Muscle of leg (tissue), 11 donors: ENCODE data around the gene ACTN1. TPM values are rescaled to one million over a fixed set of nuclear protein-coding genes. Genes with fewer than 3 reads are reported as not detected.
A peak's percentile ranks its signal among the peaks of the same experiment; 100 is the strongest.

Experiments
- DNase-seq: peaks from one replicate; pipeline ENCODE4 v3.0.0; 2013
- H3K27ac ChIP-seq: one replicate; pipeline ENCODE4 v1.5.1; 2013; ENCODE audit warnings: mild to moderate bottlenecking, low read length, control low read depth
- H3K27me3 ChIP-seq: one replicate; pipeline ENCODE4 v1.6.1; 2013; ENCODE audit warnings: low read length; ENCODE audit not compliant: control insufficient read depth, insufficient read depth
- H3K36me3 ChIP-seq: one replicate; pipeline ENCODE4 v1.6.1; 2013; ENCODE audit warnings: low read length; ENCODE audit not compliant: control insufficient read depth, insufficient read depth
- H3K4me1 ChIP-seq: one replicate; pipeline ENCODE4 v1.6.1; 2013; ENCODE audit warnings: low read length; ENCODE audit not compliant: control insufficient read depth, insufficient read depth
- H3K4me3 ChIP-seq: one replicate; pipeline ENCODE4 v1.5.1; 2013; ENCODE audit warnings: low read length, control low read depth
- H3K9me3 ChIP-seq: replicated peaks from 2 replicates; pipeline ENCODE4 v1.6.1; 2013; ENCODE audit warnings: low read depth, low read length; ENCODE audit not compliant: control insufficient read depth
- WGBS: methylation state at CpG from one replicate; pipeline ENCODE4 v1.1.5; 2013; ENCODE audit warnings: missing lambda C conversion rate; ENCODE audit not compliant: insufficient coverage; 5-methylcytosine and 5-hydroxymethylcytosine counted together
- polyA plus RNA-seq, 8 donors: library from polyadenylated mRNA; unstranded; fragments of 120-200 nt; gene quantifications; one replicate each; pipeline versions ENCODE4 v1.2.1 to v1.2.3, GENCODE V29; 2013; ENCODE audit warnings: inconsistent platforms in 1 of 8, low replicate concordance in 1 of 8; ENCODE audit not compliant: insufficient read length in 8 of 8, insufficient read depth in 1 of 8
- total RNA-seq: library from RNA; stranded (reverse); fragments of 120-200 nt; gene quantifications from one replicate; pipeline ENCODE4 v1.2.4, GENCODE V29; 2013

Gene ACTN1
- total and polyA plus RNA-seq, 9 donors, result 30.3 to 58.5 (median 48.5) TPM

- no peaks in the 10 kb centered on the region for H3K36me3 ChIP-seq
- no peaks in the 10 kb centered on the region for H3K9me3 ChIP-seq
- 5% methylated on average over 11 of the region's 19 CpGs for WGBS
- no peaks in the 10 kb centered on the region for H3K27me3 ChIP-seq
- H3K4me1 ChIP-seq, result peaks cover 9% of the 10 kb centered on the region
- peak; percentile 90 for DNase-seq
- H3K4me3 ChIP-seq, result peak overlapping the region; percentile 50
- peak overlapping the region; percentile 80 for H3K27ac ChIP-seq
Observed at GRCh38 chr14:68843471-68844209, 135.5 kb downstream of the ACTN1 start.

- Histone ChIP-seq H3K9me3 (peaks cover 5% of the 10 kb centered on the region), H3K4me3 (no peak overlapping the region), H3K27ac (no peak overlapping the region), H3K36me3 (no peaks in the 10 kb centered on the region), H3K27me3 (no peaks in the 10 kb centered on the region), H3K4me1 (peaks cover 9% of the 10 kb centered on the region)
- WGBS, result no CpG with 5 or more reads among the region's 5 CpGs
- DNase-seq, result no peak
Observed at GRCh38 chr14:68842298-68842697, 136.8 kb downstream of the ACTN1 start.

GRCh38 chr14:68841016-68841809 lies 137.9 kb downstream of the ACTN1 start:
- no peak for DNase-seq
- H3K4me1 ChIP-seq, result peaks cover 9% of the 10 kb centered on the region
- no peak overlapping the region for H3K27ac ChIP-seq
- H3K9me3 ChIP-seq, result peaks cover 8% of the 10 kb centered on the region
- H3K4me3 ChIP-seq, result no peak overlapping the region
- no peaks in the 10 kb centered on the region for H3K36me3 ChIP-seq
- WGBS, result 57% methylated on average over 1 of the region's 6 CpGs
- H3K27me3 ChIP-seq, result no peaks in the 10 kb centered on the region

GRCh38 chr14:68840454-68840853 lies 138.6 kb downstream of the ACTN1 start:
- Histone ChIP-seq H3K36me3 (no peaks in the 10 kb centered on the region), H3K27me3 (no peaks in the 10 kb centered on the region), H3K9me3 (peaks cover 13% of the 10 kb centered on the region), H3K27ac (no peak overlapping the region), H3K4me1 (peaks cover 9% of the 10 kb centered on the region), H3K4me3 (no peak overlapping the region)
- DNase-seq, result no peak
- WGBS, result no CpG with 5 or more reads among the region's 2 CpGs

GRCh38 chr14:68836082-68836481 lies 143.0 kb downstream of the ACTN1 start:
- Histone ChIP-seq H3K9me3 (peaks cover 16% of the 10 kb centered on the region), H3K4me3 (no peak overlapping the region), H3K27me3 (no peaks in the 10 kb centered on the region), H3K4me1 (no peaks in the 10 kb centered on the region), H3K36me3 (no peaks in the 10 kb centered on the region), H3K27ac (no peak overlapping the region)
- no peak for DNase-seq
- no CpG with 5 or more reads among the region's 1 CpG for WGBS

- peaks cover 16% of the 10 kb centered on the region for H3K9me3 ChIP-seq
Observed at GRCh38 chr14:68834816-68835215, 144.3 kb downstream of the ACTN1 start.

GRCh38 chr14:68828698-68829097 lies 150.4 kb downstream of the ACTN1 start:
- no peaks in the 10 kb centered on the region for H3K36me3 ChIP-seq
- H3K9me3 ChIP-seq, result peaks cover 2% of the 10 kb centered on the region
- no peak overlapping the region for H3K4me3 ChIP-seq
- H3K27ac ChIP-seq, result no peak overlapping the region
- no peaks in the 10 kb centered on the region for H3K27me3 ChIP-seq
- DNase-seq, result peak; percentile 76
- H3K4me1 ChIP-seq, result peaks cover 9% of the 10 kb centered on the region

More at GRCh38 chr14:68834816-68835215, 144.3 kb downstream of the ACTN1 start:
- Histone ChIP-seq H3K27me3 (no peaks in the 10 kb centered on the region), H3K4me1 (no peaks in the 10 kb centered on the region), H3K4me3 (no peak overlapping the region), H3K27ac (no peak overlapping the region), H3K36me3 (no peaks in the 10 kb centered on the region)
- WGBS, result no CpG with 5 or more reads among the region's 6 CpGs
- no peak for DNase-seq

GRCh38 chr14:68825729-68826128 lies 153.4 kb downstream of the ACTN1 start:
- no CpG with 5 or more reads among the region's 3 CpGs for WGBS
- Histone ChIP-seq H3K9me3 (no peaks in the 10 kb centered on the region), H3K36me3 (no peaks in the 10 kb centered on the region), H3K27me3 (no peaks in the 10 kb centered on the region), H3K27ac (no peak overlapping the region), H3K4me1 (peaks cover 23% of the 10 kb centered on the region), H3K4me3 (no peak overlapping the region)
- DNase-seq, result no peak

- WGBS, result 67% methylated on average over 1 of the region's 11 CpGs
- Histone ChIP-seq H3K4me3 (no peak overlapping the region), H3K27me3 (no peaks in the 10 kb centered on the region), H3K4me1 (peaks cover 31% of the 10 kb centered on the region), H3K36me3 (no peaks in the 10 kb centered on the region), H3K27ac (no peak overlapping the region), H3K9me3 (no peaks in the 10 kb centered on the region)
- peak; percentile 72 for DNase-seq
Observed at GRCh38 chr14:68824517-68825347, 154.4 kb downstream of the ACTN1 start.

- WGBS, result no CpG with 5 or more reads among the region's 1 CpG
- H3K9me3 ChIP-seq, result no peaks in the 10 kb centered on the region
- H3K27ac ChIP-seq, result no peak overlapping the region
- no peak overlapping the region for H3K4me3 ChIP-seq
- no peaks in the 10 kb centered on the region for H3K27me3 ChIP-seq
- peaks cover 37% of the 10 kb centered on the region for H3K4me1 ChIP-seq
- DNase-seq, result no peak
- no peaks in the 10 kb centered on the region for H3K36me3 ChIP-seq
Observed at GRCh38 chr14:68824207-68824516, 154.9 kb downstream of the ACTN1 start.
